Activated naive CD4-positive, alpha-beta T cell treated with anti-CD3 and anti-CD28 coated beads for 36 hours (primary cell): ENCODE measurements around the gene HILPDA. TPM values are rescaled to one million over a fixed set of nuclear protein-coding genes. Genes with fewer than 3 reads are reported as not detected.
"Not testable (repeated sequence)": the region's sequence is repeated elsewhere in the genome, so short reads cannot be mapped to it uniquely, and the experiment has no call there.

ENCODE experiments used
- CTCF ChIA-PET: fragments of 350-600 bp; sonication (Branson Sonifier 250); formaldehyde crosslinking; loops from one replicate; lab custom pipeline; 2021; ENCODE audit warnings: antibody characterized with exemption; lab: Charles Lee
- DNase-seq: peaks from one replicate; pipeline ENCODE4 v3.0.0-alpha.2; 2020
- H3K27ac Mint-ChIP-seq: one replicate; pipeline ENCODE4 v1.8.0; 2021; ENCODE audit warnings: mild to moderate bottlenecking, mixed read lengths
- H3K27me3 Mint-ChIP-seq: one replicate; pipeline ENCODE4 v1.8.0; 2021; ENCODE audit warnings: low read depth, mixed read lengths
- H3K36me3 Mint-ChIP-seq: one replicate; pipeline ENCODE4 v1.8.0; 2021; ENCODE audit warnings: low read depth, mixed read lengths
- H3K4me1 Mint-ChIP-seq: one replicate; pipeline ENCODE4 v1.8.0; 2021; ENCODE audit warnings: low read depth, mixed read lengths
- H3K4me3 Mint-ChIP-seq: one replicate; pipeline ENCODE4 v1.8.0; 2021; ENCODE audit warnings: mild to moderate bottlenecking, moderate library complexity, mixed read lengths
- H3K9me3 Mint-ChIP-seq: one replicate; pipeline ENCODE4 v1.8.0; 2021; ENCODE audit warnings: mixed read lengths
- intact Hi-C: fragments of 100-400 bp; cut with micrococcal nuclease; formaldehyde crosslinking; loops from one replicate; pipeline ENCODE4 v1.15.1; 2023
- total RNA-seq, 2 experiments: library from RNA; stranded (reverse); gene quantifications; one replicate each; pipeline ENCODE4 v1.2.3, GENCODE V29; 2021

HILPDA gene
- total RNA-seq, 2 experiments from 2014 or later: 12.4 to 13.6 TPM

DNA sequence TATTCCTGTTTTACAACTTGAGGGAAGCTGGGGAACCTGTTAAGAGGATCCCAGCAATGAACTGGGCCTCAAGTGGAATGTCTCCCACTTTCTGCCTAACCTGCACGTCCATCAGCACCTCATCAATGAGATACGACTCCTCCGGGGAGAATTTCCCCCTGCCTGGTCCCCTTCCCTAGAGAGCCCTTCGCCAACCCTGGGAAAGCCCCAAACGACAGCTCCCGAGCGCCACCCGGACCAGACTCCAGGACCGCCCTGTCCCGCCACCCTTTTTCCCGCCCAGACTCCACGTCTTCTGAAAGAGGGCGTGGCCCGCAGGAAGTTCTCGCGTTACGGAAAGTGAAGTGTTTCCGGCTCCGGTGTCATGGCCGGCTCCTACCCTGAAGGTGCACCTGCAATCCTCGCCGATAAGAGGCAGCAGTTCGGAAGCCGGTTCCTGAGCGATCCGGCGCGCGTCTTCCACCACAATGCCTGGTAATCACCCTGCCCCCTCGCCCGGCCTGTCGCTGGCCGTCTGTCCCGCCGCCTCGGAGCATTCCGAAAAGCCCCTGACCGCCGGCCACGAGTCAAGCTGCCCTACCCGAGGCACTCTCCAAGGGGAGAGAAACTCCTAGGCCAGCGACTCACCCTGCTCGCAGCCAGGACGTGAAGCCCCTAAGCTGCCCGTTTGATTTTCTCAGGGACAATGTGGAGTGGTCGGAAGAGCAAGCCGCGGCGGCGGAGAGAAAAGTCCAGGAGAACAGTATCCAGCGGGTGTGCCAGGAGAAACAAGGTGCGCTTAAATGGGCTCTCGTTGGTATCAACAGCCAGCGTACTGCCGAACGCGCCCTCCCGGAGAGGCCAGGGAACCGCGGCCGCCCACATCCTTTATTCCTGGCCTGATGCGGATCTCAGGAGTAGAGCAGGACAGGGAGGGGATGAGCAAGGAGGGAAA, 21.0 kb downstream of the HILPDA start, which contains the start of gene METTL2B:
METTL2B (plus strand) TSS at position 347 of the 934 bp plus-strand sequence; CDS start at position 365, 18 bp downstream.
- not testable (repeated sequence) for H3K27me3 Mint-ChIP-seq, H3K9me3 Mint-ChIP-seq
- CTCF ChIA-PET: interaction anchor here (0.7 to 4.6 kb wide), 6 partner anchors 15 to 387 kb away, joined by 3 to 75 read pairs (median 4); no protein-coding TSS in a partner anchor
- intact Hi-C loops: loop anchor here (1.0 to 5.0 kb wide), 8 partner anchors 17 to 578 kb away; partner anchors contain the start of genes CALU, HILPDA and TNPO3
- H3K27ac Mint-ChIP-seq: peak within 1 kb of the TSS; percentile 98
- H3K4me1 Mint-ChIP-seq: peaks cover 35% of the 10 kb centered on the region
- peak within 1 kb of the TSS; percentile 97 for H3K4me3 Mint-ChIP-seq
- H3K36me3 Mint-ChIP-seq: peaks cover 17% of the 10 kb centered on the region
- peak; percentile 97 for DNase-seq

DNA sequence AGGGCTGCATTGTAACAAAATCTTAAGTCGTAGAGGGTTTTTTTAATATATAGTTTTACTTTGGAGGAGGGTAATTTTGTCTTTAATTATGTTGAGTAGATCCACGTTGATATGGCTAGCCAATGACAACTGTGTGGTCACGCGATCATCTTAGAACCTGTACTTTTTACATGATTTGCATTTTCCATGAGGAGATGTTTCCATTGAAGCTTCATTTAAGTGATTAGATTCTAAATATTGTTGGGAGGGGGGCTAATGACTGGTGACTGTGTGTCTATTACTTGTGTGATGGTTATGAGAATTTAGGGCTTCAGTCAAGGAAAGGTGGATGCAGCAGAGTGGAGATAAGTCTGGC, 21.6 kb downstream of the HILPDA start:
- Mint-ChIP-seq H3K4me1 (peaks cover 35% of the 10 kb centered on the region), H3K27ac (peak overlapping the region; percentile 98), H3K4me3 (peak overlapping the region; percentile 97), H3K36me3 (peaks cover 18% of the 10 kb centered on the region)
- CTCF ChIA-PET: interaction anchor here (4.6 kb wide), 1 partner anchor 49 kb away, joined by 75 read pairs; no protein-coding TSS in a partner anchor
- DNase-seq, H3K27me3 Mint-ChIP-seq, H3K9me3 Mint-ChIP-seq: not testable (repeated sequence)
- intact Hi-C loops: loop anchor here (2.0 to 5.0 kb wide), 3 partner anchors 190 to 577 kb away; partner anchors contain the start of gene TNPO3

DNA sequence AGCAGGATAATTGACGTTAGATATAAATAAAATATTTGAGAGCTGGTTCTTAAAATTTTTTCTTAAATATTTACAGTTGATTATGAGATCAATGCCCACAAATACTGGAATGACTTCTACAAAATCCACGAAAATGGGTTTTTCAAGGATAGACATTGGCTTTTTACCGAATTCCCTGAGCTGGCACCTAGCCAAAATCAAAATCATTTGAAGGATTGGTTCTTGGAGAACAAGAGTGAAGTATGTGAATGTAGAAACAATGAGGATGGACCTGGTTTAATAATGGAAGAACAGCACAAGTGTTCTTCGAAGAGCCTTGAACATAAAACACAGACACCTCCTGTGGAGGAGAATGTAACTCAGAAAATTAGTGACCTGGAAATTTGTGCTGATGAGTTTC, 23.4 kb downstream of the HILPDA start:
- H3K27me3 Mint-ChIP-seq, H3K27ac Mint-ChIP-seq, DNase-seq, CTCF ChIA-PET, H3K9me3 Mint-ChIP-seq, H3K4me3 Mint-ChIP-seq: not testable (repeated sequence)
- intact Hi-C loops: loop anchor here (5.0 kb wide), 2 partner anchors 188 to 403 kb away; no protein-coding TSS in a partner anchor
- Mint-ChIP-seq H3K36me3 (peaks cover 21% of the 10 kb centered on the region), H3K4me1 (peaks cover 35% of the 10 kb centered on the region)

DNA sequence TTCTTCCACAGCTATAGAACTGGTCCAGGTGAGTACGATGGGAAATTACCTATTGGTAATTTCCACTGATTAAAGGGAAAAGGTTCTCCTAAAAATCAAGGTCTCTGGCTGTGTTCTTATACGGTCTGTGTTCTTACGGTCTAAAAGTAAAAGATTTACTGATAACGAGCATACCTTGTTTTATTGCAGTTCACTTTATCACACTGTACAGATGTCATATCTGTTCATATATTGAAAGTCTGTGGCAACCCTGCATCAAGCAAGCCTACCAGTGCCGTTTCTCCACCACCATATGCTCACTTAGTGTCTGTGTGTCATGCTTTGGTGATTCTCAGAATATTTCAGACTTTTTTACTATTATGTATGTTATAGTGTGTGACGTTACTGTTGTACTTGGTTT, 32.5 kb downstream of the HILPDA start:
- CTCF ChIA-PET, H3K9me3 Mint-ChIP-seq, H3K4me1 Mint-ChIP-seq, H3K27me3 Mint-ChIP-seq, intact Hi-C loops, H3K27ac Mint-ChIP-seq, DNase-seq, H3K4me3 Mint-ChIP-seq: not testable (repeated sequence)
- peaks cover 21% of the 10 kb centered on the region for H3K36me3 Mint-ChIP-seq

DNA sequence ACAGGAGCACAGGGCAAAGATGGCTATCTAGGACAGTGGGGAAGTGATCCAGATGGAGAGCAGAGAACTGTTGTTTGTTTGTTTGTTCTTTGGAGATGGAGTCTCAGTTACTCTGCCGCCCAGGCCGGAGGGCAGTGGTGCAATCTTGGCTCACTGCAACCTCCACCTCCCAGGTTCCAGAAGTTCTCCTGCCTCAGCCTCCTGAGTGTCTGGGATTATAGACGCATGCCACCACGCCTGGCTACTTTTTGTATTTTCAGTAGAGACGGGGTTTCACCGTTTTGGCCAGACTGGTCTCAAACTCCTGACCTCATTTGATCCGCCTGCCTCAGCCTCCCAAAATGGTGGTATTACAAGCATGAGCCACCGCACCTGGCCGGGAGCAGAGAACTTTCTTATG, 41.7 kb downstream of the HILPDA start:
- Mint-ChIP-seq H3K27ac (no peak overlapping the region), H3K27me3 (no peaks in the 10 kb centered on the region), H3K36me3 (peaks cover 35% of the 10 kb centered on the region), H3K4me3 (no peak overlapping the region), H3K4me1 (no peaks in the 10 kb centered on the region), H3K9me3 (no peaks in the 10 kb centered on the region)
- no peak for DNase-seq
- intact Hi-C loops: no loop called here
- CTCF ChIA-PET: no interaction called here

DNA sequence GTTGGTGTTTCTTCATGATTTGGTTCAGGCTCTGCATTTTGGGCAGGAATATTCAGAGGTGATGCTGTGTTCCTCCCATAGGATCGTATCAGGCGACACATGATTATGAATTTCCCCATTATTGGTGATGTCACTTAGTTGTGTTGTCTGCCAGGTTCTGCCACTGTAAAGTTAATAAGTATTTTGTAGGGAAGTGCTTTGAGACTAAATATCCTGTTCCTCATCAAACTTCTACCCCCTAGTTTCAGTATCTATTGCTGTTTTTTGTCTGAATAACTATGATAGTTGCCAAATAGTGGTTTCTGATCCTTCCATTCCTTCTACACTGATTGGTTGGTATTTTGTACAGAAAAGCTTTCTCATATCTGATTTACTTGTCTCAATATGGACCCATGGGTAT, 49.7 kb downstream of the HILPDA start:
- H3K4me1 Mint-ChIP-seq: peaks cover 16% of the 10 kb centered on the region
- CTCF ChIA-PET, H3K27ac Mint-ChIP-seq, H3K27me3 Mint-ChIP-seq, intact Hi-C loops, H3K4me3 Mint-ChIP-seq, H3K9me3 Mint-ChIP-seq, DNase-seq: not testable (repeated sequence)
- peaks cover 18% of the 10 kb centered on the region for H3K36me3 Mint-ChIP-seq

DNA sequence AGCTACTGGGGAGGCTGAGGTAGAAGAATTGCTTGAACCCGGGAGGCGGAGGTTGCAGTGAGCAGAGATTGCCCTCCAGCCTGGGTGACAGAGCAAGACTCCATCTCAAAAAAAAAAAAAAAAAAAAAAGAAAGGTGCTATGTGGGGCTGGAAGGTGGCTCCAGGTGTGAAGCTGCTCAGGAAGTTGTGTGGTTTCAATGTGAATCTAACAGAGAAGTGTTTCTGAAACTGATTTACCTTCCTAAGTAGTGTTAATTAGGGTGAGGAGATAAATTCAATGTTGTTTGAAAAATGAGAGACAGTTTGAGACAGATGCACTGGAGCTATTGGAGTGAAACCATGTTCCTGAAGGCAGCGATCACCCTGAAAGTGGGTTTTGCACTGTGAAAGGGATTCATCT, 51.1 kb downstream of the HILPDA start:
- intact Hi-C loops, CTCF ChIA-PET, DNase-seq, H3K27ac Mint-ChIP-seq, H3K27me3 Mint-ChIP-seq, H3K4me3 Mint-ChIP-seq, H3K36me3 Mint-ChIP-seq, H3K9me3 Mint-ChIP-seq: not testable (repeated sequence)
- H3K4me1 Mint-ChIP-seq: peaks cover 19% of the 10 kb centered on the region

DNA sequence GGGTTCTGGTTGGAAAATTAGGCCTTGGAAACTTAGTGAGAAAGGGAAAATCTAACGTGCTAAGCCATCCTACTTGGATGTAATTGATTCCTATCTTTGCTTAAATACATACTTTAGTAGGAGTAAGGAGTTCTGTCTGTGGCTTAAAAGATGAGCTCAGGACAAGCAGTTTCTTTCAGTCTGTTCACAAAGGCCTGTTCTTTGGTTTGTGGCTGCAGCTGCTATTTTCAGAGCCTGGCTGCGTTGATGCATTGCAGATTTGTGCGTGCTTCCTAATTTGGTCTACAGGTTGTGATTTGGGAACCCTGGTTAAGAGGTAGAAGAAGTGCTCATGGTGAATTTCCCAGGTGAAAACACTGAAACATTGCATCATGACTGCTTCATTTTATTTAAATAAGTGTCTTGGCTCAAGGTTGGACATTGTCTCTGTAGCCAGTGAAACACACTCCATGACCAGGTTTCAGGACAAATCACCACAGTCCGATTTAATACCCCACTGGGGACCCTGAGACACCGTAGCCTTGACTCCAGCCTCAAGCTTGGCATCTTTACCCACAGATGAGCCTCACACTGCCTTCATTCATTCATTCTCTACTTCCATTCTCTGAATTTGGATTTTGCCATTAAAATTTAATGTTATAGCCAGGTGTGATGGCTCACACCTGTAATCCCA, 51.8 kb downstream of the HILPDA start:
- H3K36me3 Mint-ChIP-seq, CTCF ChIA-PET: not testable (repeated sequence)
- peak overlapping the region; percentile 43 for H3K27ac Mint-ChIP-seq

More for the DNA sequence above, 51.8 kb downstream of the HILPDA start:
- DNase-seq, intact Hi-C loops, H3K4me3 Mint-ChIP-seq, H3K9me3 Mint-ChIP-seq, H3K27me3 Mint-ChIP-seq: not testable (repeated sequence)
- H3K4me1 Mint-ChIP-seq: peaks cover 19% of the 10 kb centered on the region

Other genes starting within 250 kb of the HILPDA start
- not detected for gene LEP, start 214.6 kb upstream of the HILPDA start, total RNA-seq
- 10 to 100 TPM; 51.9 to 53.2 TPM for gene RBM28, start 112.0 kb upstream of the HILPDA start, total RNA-seq
- under 1 TPM in 1 of 2 experiments, not detected in 1; 0.40 TPM for gene PRRT4, start 94.2 kb upstream of the HILPDA start, total RNA-seq
- 10 to 100 TPM; 44.3 to 45.9 TPM for gene IMPDH1, start 45.9 kb upstream of the HILPDA start, total RNA-seq
- 10 to 100 TPM; 35.9 to 36.2 TPM for gene METTL2B, start 20.9 kb downstream of the HILPDA start, total RNA-seq
- not detected for gene GARIN1A, start 216.4 kb downstream of the HILPDA start, total RNA-seq